ENCODE data around the gene TMEM190. TPM values are rescaled to one million over a fixed set of nuclear protein-coding genes. Genes with fewer than 3 reads are reported as not detected.

TMEM190 gene
- total RNA-seq, 2 experiments from 2014 or later: not detected

GRCh38 chr19:55368106-55368505, 8.5 kb upstream of the TMEM190 start:
- ChIA-PET CTCF (no interaction called here), POLR2A (interaction anchor here (0.6 to 1.2 kb wide), 2 partner anchors 17 to 29 kb away, joined by 3 to 4 read pairs; partner anchors contain the start of gene TMEM238)

GRCh38 chr19:55368701-55369563, 7.7 kb upstream of the TMEM190 start:
- POLR2A ChIA-PET: interaction anchor here (1.2 kb wide), 2 partner anchors 14 to 16 kb away, joined by 3 read pairs; partner anchors contain the start of gene TMEM238
- CTCF ChIA-PET: no interaction called here

- CTCF ChIA-PET: no interaction called here
- POLR2A ChIA-PET: interaction anchor here (1.2 kb wide), 1 partner anchor 14 kb away, joined by 3 read pairs; no protein-coding TSS in a partner anchor
These were observed 6.8 kb upstream of the TMEM190 start for GRCh38 chr19:55369653-55370304.

- POLR2A ChIA-PET: no interaction called here
These were observed 6.2 kb upstream of the TMEM190 start, which contains the start of gene IL11 for GRCh38 chr19:55370305-55370988. TSS of gene IL11 (minus strand) at chr19:55370463. CDS start at chr19:55370310, 153 bp downstream.

GRCh38 chr19:55372316-55373081, 4.1 kb upstream of the TMEM190 start:
- POLR2A ChIA-PET: interaction anchor here (1.0 kb wide), 1 partner anchor 11 kb away, joined by 4 read pairs; the partner anchor contains the start of gene TMEM238

More at GRCh38 chr19:55370305-55370988, 6.2 kb upstream of the TMEM190 start, which contains the start of gene IL11:
- CTCF ChIA-PET: no interaction called here

GRCh38 chr19:55373306-55373992, 3.2 kb upstream of the TMEM190 start:
- POLR2A ChIA-PET: interaction anchor here (1.0 kb wide), 1 partner anchor 10 kb away, joined by 4 read pairs; the partner anchor contains the start of gene TMEM238

More at GRCh38 chr19:55372316-55373081, 4.1 kb upstream of the TMEM190 start:
- CTCF ChIA-PET: interaction anchor here (0.6 to 0.8 kb wide), 2 partner anchors 71 to 105 kb away, joined by 3 read pairs; no protein-coding TSS in a partner anchor

GRCh38 chr19:55373993-55374757, 2.5 kb upstream of the TMEM190 start:
- ChIA-PET POLR2A (no interaction called here), CTCF (interaction anchor here (0.6 kb wide), 1 partner anchor 73 kb away, joined by 3 read pairs; no protein-coding TSS in a partner anchor)

More at GRCh38 chr19:55373306-55373992, 3.2 kb upstream of the TMEM190 start:
- CTCF ChIA-PET: interaction anchor here (0.6 kb wide), 1 partner anchor 104 kb away, joined by 3 read pairs; no protein-coding TSS in a partner anchor

GRCh38 chr19:55377356-55378131, 918 bp downstream of the TMEM190 start:
- CTCF ChIA-PET: interaction anchor here (1.5 kb wide), 1 partner anchor 85 kb away, joined by 3 read pairs; no protein-coding TSS in a partner anchor
- POLR2A ChIA-PET: no interaction called here

GRCh38 chr19:55379174-55379573, 2.5 kb downstream of the TMEM190 start:
- CTCF ChIA-PET: no interaction called here
- POLR2A ChIA-PET: no interaction called here

- ChIA-PET CTCF (no interaction called here), POLR2A (no interaction called here)
These were observed 5.4 kb downstream of the TMEM190 start for GRCh38 chr19:55382013-55382412.

- ChIA-PET POLR2A (interaction anchor here (2.3 to 2.9 kb wide), 4 partner anchors 24 to 128 kb away, joined by 8 to 26 read pairs (median 18); partner anchors contain the start of genes HSPBP1, KMT5C and UBE2S), CTCF (interaction anchor here (1.0 kb wide), 1 partner anchor 242 kb away, joined by 3 read pairs; no protein-coding TSS in a partner anchor)
These were observed 6.0 kb downstream of the TMEM190 start for GRCh38 chr19:55382522-55383054.

GRCh38 chr19:55383279-55384130, 6.9 kb downstream of the TMEM190 start:
- ChIA-PET CTCF (interaction anchor here (0.9 to 2.3 kb wide), 6 partner anchors 25 to 243 kb away, joined by 3 to 17 read pairs (median 6); no protein-coding TSS in a partner anchor), POLR2A (interaction anchor here (0.6 to 2.9 kb wide), 12 partner anchors 8 to 129 kb away, joined by 3 to 26 read pairs (median 4); partner anchors contain the start of genes HSPBP1, KMT5C, PPP6R1 and UBE2S)

GRCh38 chr19:55384131-55384919, 7.7 kb downstream of the TMEM190 start, which contains the start of gene TMEM238:
TSS of gene TMEM238 (minus strand) at chr19:55384292. CDS start at chr19:55384259, 33 bp downstream.
- ChIA-PET POLR2A (interaction anchor here (0.7 to 2.9 kb wide), 14 partner anchors 8 to 240 kb away, joined by 3 to 26 read pairs (median 4); partner anchors contain the start of genes HSPBP1, KMT5C, PPP6R1 and UBE2S), CTCF (interaction anchor here (0.9 to 2.3 kb wide), 8 partner anchors 23 to 270 kb away, joined by 3 to 17 read pairs (median 6); partner anchors contain the start of gene UBE2S)
